DMS153 (cell line): ENCODE results near the gene TNPO3.

Source experiments
- DNase-seq: peaks from one replicate; lab custom pipeline; 2025; lab: John Stamatoyannopoulos, UW

Gene TNPO3

DNA sequence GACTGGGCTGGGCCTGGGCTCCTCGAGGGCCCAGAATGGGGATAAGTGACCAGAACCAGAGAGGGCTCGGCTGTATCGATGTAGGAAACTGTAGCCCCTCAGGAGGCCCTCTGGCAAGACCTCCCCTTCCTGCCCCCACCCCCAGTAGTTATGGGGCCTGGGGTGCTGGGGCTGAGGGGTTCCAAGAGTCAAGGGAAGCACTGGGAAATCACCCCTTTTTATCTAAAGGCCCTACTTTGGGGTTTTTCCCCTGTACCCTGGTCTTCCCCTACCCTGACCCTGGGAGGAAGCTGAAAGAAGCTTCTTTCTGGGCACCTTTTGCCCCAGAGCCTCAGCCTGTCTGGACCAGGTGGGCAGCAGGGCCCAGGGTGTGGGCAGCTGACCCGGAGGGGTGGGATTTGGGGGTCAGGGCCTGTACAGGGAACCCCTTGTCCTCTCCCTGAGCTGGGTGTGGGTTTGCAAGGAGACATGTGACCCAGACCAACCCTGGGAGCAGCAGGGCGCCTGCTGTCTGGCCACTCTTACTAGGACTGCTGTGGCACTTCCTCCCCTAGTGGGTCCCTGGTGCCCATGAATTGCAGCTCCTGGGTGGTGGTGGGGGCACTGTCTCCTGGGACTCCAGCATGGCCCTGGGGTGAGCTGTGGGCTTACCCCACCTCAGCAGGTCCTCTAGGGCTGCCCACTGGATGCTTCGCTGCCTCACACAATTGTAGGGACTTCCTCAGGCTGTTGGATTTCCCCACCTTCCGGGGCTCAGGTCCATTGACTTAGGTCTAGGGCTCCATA is 115.6 kb downstream of the TNPO3 start:
- no peak for DNase-seq

DNA sequence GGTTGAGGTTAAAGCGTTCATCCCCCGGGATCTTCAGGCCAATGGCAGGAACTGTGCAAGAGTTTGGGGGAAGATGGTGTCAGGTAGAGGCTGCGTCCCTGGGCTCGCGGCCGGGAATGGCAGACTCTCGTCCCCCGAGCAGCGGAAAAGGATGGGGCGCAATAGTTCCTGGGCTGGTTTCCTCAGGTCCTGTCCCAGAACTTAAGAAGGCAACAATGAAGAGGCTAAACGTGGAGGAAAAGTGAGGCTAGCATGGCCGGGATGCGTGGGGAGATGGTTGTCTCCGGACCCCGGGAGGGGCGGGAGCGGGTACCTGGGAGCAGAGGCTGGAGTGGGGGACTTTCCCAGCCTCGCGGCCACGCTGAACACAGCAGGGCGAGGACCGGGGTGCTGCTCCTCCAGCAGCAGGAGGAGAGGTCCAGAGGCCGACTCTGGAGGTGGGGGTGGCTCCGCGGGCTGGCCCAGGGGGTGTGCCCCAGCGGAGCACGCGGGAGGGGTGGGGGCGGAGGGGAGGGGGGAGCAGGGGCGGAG is 116.3 kb downstream of the TNPO3 start:
- no peak for DNase-seq

DNA sequence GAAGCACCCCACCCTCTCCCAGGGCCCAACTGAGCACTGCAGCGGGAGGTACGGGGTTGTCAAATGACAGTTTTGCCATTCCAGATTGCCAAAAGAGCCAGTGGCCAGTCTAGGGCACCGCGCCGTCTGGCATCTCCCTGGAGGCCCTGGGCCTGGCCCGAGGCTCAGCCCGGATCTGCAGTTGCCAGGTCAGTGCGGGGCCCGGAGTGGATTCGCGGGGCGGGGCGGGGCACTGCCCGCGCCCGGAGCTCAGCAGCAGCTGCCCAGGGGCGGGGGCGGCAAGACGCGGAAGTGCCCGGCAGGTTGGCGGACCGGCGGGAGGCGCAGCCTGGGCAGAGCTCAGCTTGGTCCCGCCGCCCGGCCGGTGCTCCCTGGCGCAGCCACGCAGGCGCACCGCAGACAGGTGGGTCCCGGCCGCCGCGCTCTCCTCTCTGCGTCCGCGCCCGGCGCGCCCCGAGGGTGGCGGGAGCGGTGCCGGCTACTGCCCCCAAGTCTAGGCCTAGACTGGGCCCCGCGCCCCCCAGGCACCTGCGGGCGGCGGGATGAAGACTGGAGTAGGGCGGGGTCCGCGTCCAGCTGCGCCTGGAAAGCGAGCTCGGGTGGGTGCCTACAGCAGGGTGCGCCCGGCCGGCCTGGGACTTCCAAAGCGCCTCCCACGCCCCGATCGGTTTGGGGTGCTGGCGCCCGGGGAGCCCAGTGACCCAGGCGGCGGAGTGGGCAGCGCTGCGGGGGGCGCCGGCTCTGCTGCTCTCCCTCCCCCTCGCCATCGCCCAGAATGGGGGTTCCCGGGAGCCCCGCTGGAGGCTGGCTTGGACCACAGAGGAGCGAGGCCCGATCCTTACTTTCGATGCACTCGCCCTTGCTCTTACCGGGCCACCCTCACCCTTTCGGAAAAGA is 117.0 kb downstream of the TNPO3 start, which contains the start of gene IRF5:
Gene IRF5, plus strand, starts transcription at position 281 of the 897 bp plus-strand sequence. CDS start 4,155 bp downstream, outside the sequence.
- DNase-seq, result no peak

DNA sequence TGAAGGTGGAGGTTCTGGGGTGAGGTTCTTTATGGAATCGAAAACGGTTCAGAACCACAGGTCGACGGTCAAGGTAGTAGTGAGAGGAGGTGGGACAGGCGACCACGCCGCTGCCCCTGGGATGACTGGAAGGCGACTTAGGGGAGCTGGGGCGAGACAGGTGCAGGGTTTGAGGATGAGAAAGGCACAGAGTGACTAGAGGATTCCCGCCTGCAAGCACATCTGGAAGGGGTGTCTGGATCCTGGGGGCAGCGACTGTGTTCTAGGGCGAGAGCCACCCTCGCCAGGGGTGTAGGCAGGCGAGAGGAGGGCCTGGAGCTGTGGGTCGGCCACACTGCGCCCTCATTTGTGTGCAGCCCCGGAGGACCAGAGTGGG is 117.7 kb downstream of the TNPO3 start:
- no peak for DNase-seq

DNA sequence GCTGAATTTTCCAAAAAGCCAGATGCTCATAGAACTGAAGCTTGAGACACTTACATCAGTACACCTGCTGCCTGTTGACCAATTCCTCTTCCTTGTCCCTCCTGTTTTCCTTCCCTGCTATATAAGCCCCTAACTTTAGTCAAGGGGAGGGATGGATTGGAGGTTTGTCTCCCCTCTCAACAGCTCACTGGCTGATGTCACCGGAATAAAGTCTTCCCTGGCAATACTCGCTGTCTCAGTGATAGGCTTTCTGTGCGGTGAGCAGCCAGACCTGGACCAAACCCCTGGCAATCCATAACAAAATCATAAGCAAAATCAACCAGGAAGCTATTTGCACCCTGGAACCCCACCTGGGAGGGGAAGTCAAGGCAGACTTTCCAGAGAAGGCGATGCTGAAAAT is 118.1 kb downstream of the TNPO3 start:
- no peak for DNase-seq

DNA sequence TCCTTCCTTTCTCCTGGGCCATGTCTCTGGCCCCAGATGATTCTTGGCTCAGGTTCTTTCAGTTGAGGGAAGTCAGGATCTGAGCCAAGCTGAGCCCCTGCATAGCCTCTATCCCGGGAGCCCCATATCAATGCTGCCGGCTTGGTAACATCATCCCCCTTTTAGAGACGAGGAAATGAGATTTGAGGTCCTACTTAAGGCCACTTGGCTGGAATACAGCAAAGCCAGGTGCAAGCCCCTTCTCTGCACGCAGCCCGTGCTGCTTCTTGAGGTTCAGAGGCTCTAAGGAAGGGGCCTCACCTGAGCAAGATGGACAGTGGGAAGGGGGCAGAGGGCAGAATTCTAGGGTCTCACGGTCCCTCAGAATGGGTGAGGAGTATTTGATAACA is 119.6 kb downstream of the TNPO3 start:
- no peak for DNase-seq

DNA sequence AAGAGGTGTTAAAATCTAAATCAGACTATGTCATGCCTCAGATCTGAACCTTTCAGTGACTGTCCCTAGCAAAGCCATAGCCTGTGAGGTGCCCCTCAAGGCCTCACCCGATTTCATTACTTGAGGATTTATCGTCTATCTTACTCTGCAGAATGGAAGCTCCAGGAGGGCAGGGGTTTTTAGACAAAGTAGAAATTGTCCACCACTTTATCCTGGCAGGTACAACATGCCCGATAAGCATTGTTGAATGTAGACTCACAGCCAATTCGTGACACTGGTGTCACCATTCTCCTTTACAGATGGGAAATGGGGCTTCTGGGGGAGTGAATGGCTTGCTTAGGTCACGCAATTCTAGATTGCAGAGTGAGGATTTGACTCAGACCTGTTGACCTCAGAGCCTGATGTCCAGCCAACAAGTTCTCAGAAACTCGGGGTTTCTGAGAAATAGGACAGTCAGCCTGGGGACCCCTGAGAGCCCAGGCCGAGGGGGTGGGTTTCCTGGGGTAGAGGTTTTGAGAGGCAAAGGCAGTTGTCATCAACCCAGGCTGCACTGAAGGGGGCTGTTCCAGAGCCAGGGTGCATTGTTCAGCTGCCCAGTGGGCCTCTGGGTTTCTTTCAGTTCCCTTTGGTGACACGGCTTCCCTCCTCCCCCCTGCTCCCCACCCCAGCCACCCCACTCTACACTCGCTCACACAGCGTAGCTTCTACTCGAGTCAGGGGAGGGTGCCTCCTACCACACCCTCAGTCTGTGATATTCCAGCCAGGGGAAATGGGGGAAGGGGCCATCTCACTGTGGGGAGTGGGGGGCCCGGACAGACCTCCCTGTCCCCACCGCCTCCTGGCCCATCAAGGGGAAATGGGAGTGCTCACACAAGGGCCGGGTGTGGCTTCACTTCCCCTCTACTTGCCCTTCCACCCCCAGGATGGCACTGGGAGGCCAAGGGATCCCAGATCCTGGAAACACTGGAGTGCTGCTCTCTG is 120.3 kb downstream of the TNPO3 start:
- DNase-seq, result no peak

DNA sequence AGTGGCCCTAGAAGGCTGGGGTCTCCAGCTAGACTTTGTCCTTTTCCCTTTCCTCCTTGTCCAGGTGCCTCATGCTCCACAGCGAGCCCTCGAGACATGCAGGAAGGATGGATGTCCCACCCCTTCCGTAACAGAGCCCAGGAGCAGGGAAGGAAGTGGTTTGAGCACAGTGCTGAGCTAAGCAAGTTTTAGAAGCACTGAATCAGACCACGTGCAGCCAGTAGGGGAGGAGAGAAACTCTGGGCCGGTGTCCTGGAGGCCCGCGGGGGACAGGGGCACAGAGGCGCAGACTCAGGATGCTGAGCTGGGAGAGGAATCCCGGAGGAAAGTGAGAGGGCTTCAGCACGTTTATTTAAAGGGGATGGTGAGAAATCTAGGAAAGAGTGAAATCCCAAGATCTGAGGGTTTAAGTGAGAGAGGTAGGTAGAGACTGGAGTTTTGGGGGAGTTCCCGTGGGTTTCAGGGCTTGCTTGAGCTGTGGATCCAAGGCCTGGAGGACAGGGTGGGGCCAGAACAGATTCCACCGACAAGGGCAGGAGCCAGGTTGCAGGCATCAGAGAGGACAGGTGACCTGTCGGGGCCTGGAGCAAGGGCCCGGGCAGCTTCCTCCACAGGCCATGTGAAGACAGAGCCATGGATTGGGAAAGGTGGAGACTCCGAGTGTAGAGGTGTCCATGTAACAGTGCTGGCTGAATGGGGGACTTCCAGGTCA is 121.6 kb downstream of the TNPO3 start:
- DNase-seq, result no peak

DNA sequence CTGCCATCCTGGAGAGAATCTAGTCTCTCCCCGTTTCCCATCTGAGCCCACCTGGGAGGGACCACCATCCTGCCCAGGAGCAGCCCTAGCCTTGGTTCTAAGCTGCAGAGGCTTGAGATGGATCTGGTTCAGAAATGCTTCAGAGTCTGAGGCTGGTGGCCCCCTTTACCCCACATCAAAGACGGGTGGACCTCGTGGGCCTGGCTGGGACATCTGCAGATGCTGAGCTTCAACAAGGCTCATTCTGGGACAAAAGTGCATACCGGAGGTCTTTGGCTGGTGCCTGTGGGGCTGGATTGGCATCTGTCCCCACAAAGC is 122.1 kb downstream of the TNPO3 start:
- no peak for DNase-seq

DNA sequence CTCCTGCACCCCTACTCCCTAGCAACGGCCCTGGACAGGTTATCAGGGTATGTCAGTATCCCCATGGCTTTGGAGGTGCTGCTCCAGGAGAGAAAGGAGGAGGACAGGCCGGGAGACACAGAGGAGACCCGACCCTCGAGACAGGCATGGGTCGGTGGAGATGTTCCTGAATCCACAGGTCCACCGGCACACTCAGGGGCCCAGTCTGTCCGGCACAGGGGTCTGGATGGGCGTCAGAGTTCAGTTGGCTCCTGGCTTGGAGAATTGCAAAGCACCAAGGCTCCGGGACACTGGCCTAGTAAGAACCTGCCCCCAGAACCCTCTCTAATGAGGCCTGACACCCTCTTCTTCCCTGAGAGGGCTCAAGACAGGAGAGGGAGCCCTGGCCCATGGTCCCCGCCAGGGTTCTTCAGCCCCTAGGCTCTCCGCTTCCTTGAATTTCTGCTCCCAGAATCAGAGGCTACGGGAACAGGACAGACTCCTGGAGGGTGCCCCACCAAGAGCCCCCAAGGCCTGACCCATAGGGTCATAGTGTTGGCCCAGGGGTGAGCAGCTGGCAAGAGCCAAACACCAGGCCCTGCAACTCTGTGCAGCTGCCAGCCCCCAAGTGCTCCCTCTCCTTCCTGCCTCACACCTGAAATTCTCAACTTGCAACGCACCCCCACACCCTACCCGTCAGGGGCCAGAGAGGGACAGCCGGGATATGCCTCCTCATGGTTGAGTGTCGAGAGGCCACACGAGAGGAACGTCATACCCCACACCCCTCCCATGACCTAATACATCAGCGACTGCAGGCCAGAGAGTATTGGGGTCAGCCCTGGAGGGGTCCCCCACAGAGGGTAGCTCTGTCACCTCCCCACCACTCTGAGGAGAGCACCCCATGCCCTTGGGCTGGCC is 122.7 kb downstream of the TNPO3 start:
- DNase-seq, result no peak

DNA sequence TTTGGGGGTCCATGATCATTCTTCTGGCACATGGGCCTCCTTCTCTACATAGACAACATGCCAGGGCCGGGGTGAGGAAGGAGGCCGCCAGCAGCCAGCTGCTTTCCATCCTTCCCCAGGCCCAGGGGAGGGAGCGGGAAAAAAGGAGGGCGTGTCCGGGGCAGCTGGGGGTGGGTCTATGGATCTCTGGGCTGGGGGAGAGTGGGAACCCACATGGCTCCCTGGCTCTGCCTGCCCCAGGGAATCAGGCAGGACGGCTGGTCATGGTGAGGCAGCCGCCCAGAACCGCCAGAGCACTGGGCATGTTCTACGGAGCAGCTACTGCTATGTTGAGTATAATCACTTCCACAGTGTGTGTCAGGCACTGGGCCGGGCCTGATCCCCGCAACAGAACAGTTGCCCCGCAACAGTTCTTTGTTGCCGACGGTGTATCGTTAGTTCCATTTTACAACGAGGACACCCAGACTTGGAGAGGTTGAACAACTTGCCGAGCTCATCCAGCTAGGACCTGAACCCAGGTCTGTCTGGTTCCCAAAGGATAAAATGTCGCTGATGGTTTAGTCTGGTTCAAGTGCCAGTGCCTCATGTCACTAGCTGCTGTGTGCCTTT is 123.6 kb downstream of the TNPO3 start:
- no peak for DNase-seq

DNA sequence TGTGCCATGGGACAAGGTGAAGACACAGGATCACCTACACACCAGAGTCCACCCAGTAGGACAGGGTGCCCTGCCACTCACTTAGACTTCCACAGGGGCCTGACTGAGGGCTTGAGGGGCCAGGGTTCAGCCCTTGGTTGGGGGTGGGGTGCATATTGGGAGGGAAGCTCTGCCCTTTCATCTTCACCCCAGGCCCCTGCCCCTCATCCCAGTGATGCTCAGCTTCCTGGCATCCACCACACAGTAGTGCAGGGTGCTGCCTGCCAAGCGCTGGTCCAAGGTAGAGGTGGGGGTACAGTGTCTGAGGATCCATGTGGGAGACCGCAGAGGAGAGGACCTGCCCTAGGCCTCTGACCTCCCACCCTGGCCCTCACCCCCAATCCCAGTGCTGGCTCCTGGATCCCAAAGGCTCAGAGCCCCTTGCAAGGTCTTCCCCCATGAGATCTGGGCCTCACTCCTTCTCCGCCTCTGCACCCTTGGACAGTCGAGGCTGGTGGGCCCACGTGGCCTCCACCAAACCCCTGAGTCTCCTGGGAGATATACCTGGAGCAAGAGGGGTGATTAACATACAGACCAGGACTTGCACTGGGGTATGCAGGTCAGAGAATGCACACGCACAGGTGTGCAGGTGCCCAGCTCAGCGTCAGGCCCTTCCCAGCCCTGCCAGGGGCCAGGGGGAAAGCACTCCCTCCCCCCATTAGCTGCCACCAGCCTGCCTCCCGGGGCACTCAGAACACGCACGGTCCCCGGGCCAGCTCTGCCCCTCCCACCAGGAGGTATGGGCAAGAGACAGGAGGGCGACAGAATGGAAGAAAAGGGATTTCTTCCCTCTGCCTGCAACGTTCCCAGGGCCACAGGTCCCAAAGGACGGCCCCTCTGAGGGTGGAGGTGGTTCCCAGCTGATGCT is 125.8 kb downstream of the TNPO3 start:
- DNase-seq, result no peak

DNA sequence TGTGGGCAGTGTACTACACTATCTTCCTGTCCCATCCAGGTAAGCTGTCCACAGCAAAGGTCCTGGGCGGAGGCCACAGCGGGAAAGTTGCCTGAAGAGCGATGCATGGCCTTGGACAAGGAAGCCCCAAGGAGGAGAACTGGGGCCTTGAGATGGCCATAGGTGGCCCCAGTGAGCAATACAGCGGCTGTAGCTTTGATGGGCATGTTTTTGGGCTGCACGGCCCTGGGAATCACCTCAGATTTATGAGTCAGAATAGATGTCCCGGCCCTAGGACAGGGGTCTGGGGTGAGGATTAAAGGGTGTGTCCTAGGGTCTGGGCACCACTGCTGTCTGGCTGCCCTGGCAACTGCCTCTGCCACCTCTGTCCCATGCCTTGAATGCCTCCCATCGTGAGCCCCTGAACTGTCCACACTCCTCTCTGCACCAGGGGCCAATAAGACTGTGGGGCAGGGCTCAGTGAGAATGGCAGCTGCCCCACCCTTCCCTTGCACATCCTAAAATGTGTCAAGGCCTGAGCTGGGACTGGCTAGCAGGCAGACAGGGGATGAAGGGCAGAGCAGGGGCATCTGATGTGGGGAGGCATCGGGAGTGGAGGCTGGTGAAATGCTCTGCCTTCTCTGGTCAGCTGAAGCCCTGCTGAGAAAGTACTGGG is 126.6 kb downstream of the TNPO3 start:
- DNase-seq, result no peak

DNA sequence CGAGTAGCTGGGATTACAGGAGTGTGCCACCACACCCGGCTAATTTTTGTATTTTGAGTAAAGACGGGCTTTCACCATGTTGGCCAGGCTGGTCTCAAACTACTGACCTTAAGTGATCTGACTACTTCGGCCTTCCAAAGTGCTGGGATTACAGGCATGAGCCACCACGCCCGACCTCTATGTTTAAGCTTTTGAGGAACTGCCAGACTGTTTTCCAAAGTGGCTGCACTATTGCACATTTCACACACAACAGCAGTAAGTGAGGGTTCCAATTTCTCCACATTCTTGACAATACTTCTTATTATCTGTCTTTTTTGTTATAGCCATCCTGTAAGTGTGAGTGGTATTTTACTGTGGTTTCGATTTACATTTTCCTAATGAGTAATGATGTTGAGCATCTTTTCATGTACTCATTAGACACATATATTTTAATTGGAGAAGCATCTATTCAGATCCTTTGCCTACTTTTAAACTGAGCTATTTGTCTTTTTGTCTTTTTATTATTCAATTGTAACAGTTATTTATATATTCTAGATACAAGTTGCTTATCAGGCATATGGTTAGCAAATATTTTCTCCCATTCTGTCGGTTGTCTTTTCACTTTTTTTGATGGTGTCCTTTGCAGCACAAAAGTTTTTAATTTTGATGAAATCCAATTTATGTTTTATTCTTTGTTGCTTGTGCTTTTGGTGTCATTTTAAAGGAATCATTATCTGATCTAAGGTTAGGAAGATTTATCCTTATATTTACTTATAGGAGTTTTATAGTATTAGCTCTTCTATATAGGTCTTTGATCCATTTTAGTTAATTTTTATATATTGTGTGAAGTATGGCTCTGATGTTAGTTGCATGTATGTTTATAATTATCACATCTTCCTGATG is 130.0 kb downstream of the TNPO3 start:
- DNase-seq, result no peak

DNA sequence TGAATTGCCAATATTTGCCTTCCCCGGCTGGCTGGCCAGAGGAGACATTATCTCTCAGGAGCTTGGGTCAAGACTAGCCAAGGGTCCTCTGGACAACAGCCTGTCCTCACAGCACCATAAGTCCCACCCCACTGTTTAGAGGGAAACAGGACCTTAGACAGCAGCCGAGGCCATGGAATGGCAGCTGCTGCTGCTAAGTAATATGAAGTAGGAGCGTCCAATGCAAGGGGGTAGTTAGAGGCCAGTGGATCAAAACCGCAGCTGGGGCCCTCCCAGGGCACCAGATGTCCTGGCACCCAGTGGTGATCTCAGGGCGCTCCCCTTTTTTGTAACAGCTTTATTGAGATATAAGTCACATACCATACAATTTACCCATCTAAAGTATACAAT is 131.5 kb downstream of the TNPO3 start:
- DNase-seq, result no peak

DNA sequence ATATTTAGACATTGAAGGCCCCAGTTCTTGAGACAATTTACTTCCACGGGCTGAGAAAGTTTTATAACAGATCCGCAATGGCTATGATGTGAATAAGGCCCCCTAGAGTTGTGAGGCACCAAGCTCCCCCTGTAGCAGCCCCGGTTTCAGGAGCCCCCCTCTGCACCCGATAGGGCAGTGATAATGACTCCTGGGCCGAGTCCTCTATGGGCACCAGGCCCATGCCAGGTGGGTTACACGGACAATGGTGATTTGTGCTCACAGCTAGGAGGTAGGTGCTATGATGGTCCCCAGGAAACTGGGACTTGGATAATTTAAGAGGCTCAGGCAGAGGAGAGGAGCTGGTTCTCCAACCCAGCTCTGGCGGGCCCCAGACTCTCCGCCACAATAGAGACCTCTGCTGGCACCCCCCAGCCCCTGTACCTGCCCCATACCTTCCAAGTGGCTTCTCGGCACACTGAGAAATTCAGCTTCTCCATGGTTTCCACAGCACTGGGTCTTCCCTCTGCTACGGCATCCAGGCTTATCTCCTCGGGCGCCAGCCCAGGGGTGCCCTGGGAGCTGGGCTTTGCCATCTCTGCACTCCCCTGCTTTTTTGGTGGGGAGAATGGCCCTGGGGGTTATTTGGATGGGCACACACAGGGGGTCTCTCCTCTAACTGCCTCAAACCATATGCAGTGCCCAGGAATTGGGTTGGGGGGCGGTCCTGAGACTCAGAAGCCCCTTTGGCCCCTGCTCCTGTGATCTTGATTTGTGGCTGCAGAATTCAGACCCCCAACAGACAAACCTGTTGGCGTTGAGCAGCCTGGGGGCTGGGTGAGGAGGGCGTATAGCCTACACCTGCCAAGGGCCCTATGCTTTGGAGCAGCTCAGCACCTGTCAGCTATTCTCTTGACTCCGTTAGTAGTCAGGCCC is 132.2 kb downstream of the TNPO3 start:
- DNase-seq, result no peak
